Loucy (cell line): Measurements from ENCODE around the gene OLFM1.

Experiments
- H2AFZ ChIP-seq: fragments of 200-600 bp; sonication (generic); 2 replicates; pipeline ENCODE4 v1.6.0; 2016; ENCODE audit warnings: antibody characterized with exemption, mild to moderate bottlenecking, low read length, moderate library complexity
- H3F3A ChIP-seq: fragments of 200-600 bp; 2 replicates; pipeline ENCODE4 v1.6.0; 2016; ENCODE audit warnings: antibody characterized with exemption, low read depth, mild to moderate bottlenecking
- H3K27me3 ChIP-seq: fragments of 200-600 bp; sonication (generic); 2 replicates; pipeline ENCODE4 v1.6.1; 2014; ENCODE audit warnings: low read length, mild to moderate bottlenecking; ENCODE audit not compliant: insufficient read depth, poor library complexity, severe bottlenecking
- H3K36me3 ChIP-seq: fragments of 200-600 bp; sonication (generic); 2 replicates; pipeline ENCODE4 v1.6.1; 2016; ENCODE audit warnings: low read length; ENCODE audit not compliant: insufficient read depth
- H3K4me1 ChIP-seq: fragments of 200-600 bp; sonication (generic); 2 replicates; pipeline ENCODE4 v1.5.1; 2014; ENCODE audit warnings: low read length, mild to moderate bottlenecking; ENCODE audit not compliant: insufficient read depth, poor library complexity, severe bottlenecking
- H3K4me2 ChIP-seq: fragments of 200-600 bp; sonication (generic); 2 replicates; pipeline ENCODE4 v1.6.0; 2014; ENCODE audit warnings: antibody characterized with exemption, low read length, low read depth, mild to moderate bottlenecking; ENCODE audit not compliant: poor library complexity, severe bottlenecking
- H3K4me3 ChIP-seq: fragments of 200-600 bp; sonication (generic); 2 replicates; pipeline ENCODE4 v1.5.1; 2014; ENCODE audit warnings: low read length, mild to moderate bottlenecking, mixed read lengths; ENCODE audit not compliant: poor library complexity, severe bottlenecking
- H3K79me2 ChIP-seq: fragments of 200-600 bp; sonication (generic); 2 replicates; pipeline ENCODE4 v1.6.1; 2014; ENCODE audit warnings: low read length; ENCODE audit not compliant: insufficient read depth
- H3K9ac ChIP-seq: fragments of 200-600 bp; sonication (generic); 2 replicates; pipeline ENCODE4 v1.6.0; 2014; ENCODE audit warnings: mild to moderate bottlenecking, low read depth, low read length, moderate library complexity; ENCODE audit not compliant: poor library complexity, severe bottlenecking
- H3K9me2 ChIP-seq: fragments of 200-600 bp; sonication (generic); replicated peaks from 2 replicates; pipeline ENCODE4 v1.6.1; 2016; ENCODE audit warnings: low read depth, low read length, mixed read lengths
- H3K9me3 ChIP-seq: fragments of 200-600 bp; sonication (generic); 2 replicates; pipeline ENCODE4 v1.6.1; 2014; ENCODE audit warnings: mild to moderate bottlenecking, antibody characterized with exemption, low read length, low read depth; ENCODE audit not compliant: insufficient read depth
- H4K20me1 ChIP-seq: fragments of 200-600 bp; sonication (generic); 2 replicates; pipeline ENCODE4 v1.6.0; 2014; ENCODE audit warnings: antibody characterized with exemption, low read length, mild to moderate bottlenecking; ENCODE audit not compliant: insufficient read depth, poor library complexity, severe bottlenecking
- EZH2phosphoT487 ChIP-seq: fragments of 200-600 bp; IDR thresholded peaks from 2 replicates; pipeline ENCODE4 v1.6.1; 2018; ENCODE audit warnings: antibody characterized with exemption, mild to moderate bottlenecking, moderate library complexity, borderline replicate concordance
- TF ChIP-seq, protein P1 (sequence below): fragments of 200-600 bp; sonication (generic); conservative IDR thresholded peaks from 2 replicates; pipeline ENCODE4 v1.5.1; 2014; ENCODE audit warnings: mild to moderate bottlenecking, antibody characterized with exemption, low read length

Gene OLFM1

DNA sequence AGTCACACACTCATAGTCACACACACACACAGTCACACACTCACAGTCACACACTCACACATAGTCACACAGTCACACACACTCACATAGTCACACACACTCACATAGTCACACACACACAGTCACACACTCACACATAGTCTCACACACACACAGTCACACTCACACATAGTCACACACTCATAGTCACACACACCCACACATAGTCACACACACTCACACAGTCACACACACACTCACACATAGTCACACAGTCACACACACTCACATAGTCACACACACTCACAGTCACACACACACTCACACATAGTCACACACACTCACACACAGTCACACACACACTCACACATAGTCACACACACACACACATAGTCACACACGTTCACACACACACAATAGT lies 4.1 kb downstream of the OLFM1 start:
- TF ChIP-seq, protein P1, sequence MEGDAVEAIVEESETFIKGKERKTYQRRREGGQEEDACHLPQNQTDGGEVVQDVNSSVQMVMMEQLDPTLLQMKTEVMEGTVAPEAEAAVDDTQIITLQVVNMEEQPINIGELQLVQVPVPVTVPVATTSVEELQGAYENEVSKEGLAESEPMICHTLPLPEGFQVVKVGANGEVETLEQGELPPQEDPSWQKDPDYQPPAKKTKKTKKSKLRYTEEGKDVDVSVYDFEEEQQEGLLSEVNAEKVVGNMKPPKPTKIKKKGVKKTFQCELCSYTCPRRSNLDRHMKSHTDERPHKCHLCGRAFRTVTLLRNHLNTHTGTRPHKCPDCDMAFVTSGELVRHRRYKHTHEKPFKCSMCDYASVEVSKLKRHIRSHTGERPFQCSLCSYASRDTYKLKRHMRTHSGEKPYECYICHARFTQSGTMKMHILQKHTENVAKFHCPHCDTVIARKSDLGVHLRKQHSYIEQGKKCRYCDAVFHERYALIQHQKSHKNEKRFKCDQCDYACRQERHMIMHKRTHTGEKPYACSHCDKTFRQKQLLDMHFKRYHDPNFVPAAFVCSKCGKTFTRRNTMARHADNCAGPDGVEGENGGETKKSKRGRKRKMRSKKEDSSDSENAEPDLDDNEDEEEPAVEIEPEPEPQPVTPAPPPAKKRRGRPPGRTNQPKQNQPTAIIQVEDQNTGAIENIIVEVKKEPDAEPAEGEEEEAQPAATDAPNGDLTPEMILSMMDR = no peak
- H3K9me3 ChIP-seq = no peaks in the 10 kb centered on the region
- H3K79me2 ChIP-seq = no peaks in the 10 kb centered on the region
- no peaks in the 10 kb centered on the region for H3K4me1 ChIP-seq
- no peak overlapping the region for H3K4me2 ChIP-seq
- no peaks in the 10 kb centered on the region for H4K20me1 ChIP-seq
- H3K27me3 ChIP-seq = no peaks in the 10 kb centered on the region
- no peak overlapping the region for H2AFZ ChIP-seq
- no peaks in the 10 kb centered on the region for H3F3A ChIP-seq
- H3K9ac ChIP-seq = no peak overlapping the region
- no peaks in the 10 kb centered on the region for H3K36me3 ChIP-seq
- H3K4me3 ChIP-seq = no peak overlapping the region
- H3K9me2 ChIP-seq = no peaks in the 10 kb centered on the region

DNA sequence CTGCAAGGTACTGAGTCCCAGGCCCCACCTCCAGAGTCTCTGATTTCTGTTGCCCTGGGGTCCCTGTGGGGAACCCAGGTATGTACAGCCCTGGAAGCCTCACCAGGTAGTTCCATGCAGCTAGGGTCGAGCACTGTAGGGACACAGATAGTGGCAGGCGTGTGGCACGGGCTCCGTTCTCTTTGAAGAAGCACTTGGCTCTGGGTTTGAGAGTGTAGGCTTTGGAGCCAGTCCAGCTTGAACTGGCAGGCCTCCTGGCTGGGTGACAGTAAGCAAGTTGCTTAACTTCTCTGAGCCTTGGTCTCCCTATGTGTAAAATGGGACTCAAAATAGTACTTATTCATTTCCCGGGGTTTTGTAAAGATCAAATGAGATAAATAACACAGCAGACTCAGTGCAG lies 5.6 kb downstream of the OLFM1 start:
- Histone ChIP-seq H3K9me2 (no peaks in the 10 kb centered on the region), H3K4me1 (no peaks in the 10 kb centered on the region), H3K27me3 (no peaks in the 10 kb centered on the region), H3K36me3 (no peaks in the 10 kb centered on the region), H3K9ac (no peak overlapping the region), H3K79me2 (no peaks in the 10 kb centered on the region), H3F3A (no peaks in the 10 kb centered on the region), H3K4me3 (no peak overlapping the region), H4K20me1 (no peaks in the 10 kb centered on the region), H2AFZ (no peak overlapping the region), H3K4me2 (no peak overlapping the region), H3K9me3 (no peaks in the 10 kb centered on the region)
- no peak for TF ChIP-seq EZH2phosphoT487
- TF ChIP-seq, protein P1 = no peak

DNA sequence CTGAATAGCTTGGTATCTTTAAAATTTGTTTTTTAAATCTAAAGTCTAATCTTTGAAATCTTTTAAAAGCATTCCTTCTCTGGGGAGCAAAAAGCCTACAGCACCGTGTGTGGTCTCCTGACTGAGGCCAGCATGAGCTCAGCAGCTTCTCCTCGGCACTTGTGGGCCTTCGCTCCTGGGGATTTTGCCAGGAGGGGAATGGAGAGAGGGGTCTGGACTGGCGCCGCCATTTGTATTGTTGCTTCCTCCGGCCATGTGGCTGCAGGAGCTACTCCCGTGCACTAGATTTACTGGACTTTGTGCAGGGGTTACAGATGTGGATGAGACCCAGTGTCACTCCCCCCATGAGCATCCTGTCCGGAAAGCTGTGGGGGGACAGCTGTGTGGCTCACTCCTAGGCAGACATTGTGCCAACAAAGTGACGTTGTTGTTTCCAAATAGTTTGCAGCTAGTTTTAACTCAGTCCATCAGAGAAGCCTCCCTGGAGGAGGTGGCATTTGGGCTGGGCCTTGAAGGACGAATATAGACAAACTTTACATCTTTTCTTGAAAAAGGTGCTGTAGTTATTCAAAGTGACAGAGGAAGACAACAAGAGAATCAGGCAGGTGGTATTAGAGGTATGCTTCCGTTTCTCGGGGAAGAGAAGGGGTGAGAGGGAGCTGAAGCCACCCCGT lies 6.6 kb downstream of the OLFM1 start:
- Histone ChIP-seq H3K9me3 (no peaks in the 10 kb centered on the region), H3K4me2 (no peak overlapping the region), H3F3A (no peaks in the 10 kb centered on the region), H4K20me1 (no peaks in the 10 kb centered on the region), H3K79me2 (no peaks in the 10 kb centered on the region), H2AFZ (no peak overlapping the region), H3K4me1 (no peaks in the 10 kb centered on the region), H3K27me3 (no peaks in the 10 kb centered on the region), H3K4me3 (no peak overlapping the region), H3K36me3 (no peaks in the 10 kb centered on the region), H3K9ac (no peak overlapping the region), H3K9me2 (no peaks in the 10 kb centered on the region)
- TF ChIP-seq, protein P1 = no peak
- TF ChIP-seq EZH2phosphoT487 = no peak
